SK-N-SH treated with all-trans-retinoic acid at 6 μM for 48 hours (cell line): ENCODE data around the gene PPT1.
A peak's percentile ranks its signal among the peaks of the same experiment; 100 is the strongest.

Source experiments
- ATAC-seq: fragments of 200-7000 bp; cut with Tn5 transposase; 3 replicates; pipeline ENCODE4 v1.9.1; 2020; ENCODE audit warnings: mild to moderate bottlenecking, moderate library complexity
- ARNTL ChIP-seq: fragments of 450-650 bp; formaldehyde crosslinking; IDR thresholded peaks from 2 replicates; pipeline ENCODE4 v1.5.0; 2020; ENCODE audit warnings: low read depth, mild to moderate bottlenecking, moderate library complexity, borderline replicate concordance
- BACH2 ChIP-seq: fragments of 250-450 bp; sonication (Bioruptor Pico); IDR thresholded peaks from 2 replicates; pipeline ENCODE4 v1.9.0; 2021; ENCODE audit warnings: mild to moderate bottlenecking, borderline replicate concordance
- ESRRG ChIP-seq: fragments of 250-450 bp; sonication (Bioruptor Pico); IDR thresholded peaks from 2 replicates; pipeline ENCODE4 v1.6.1; 2021; ENCODE audit warnings: mild to moderate bottlenecking
- OSR1 ChIP-seq: fragments of 250-450 bp; sonication (Bioruptor Pico); IDR thresholded peaks from 2 replicates; pipeline ENCODE4 v1.8.0; 2022; ENCODE audit warnings: moderate library complexity, mild to moderate bottlenecking, inconsistent platforms
- PPARA ChIP-seq: fragments of 250-450 bp; sonication (Bioruptor Pico); IDR thresholded peaks from 2 replicates; pipeline ENCODE4 v1.5.0; 2020; ENCODE audit warnings: mild to moderate bottlenecking, borderline replicate concordance
- TCF4 ChIP-seq: fragments of 250-450 bp; sonication (Bioruptor Pico); IDR thresholded peaks from 2 replicates; pipeline ENCODE4 v1.8.0; 2021; ENCODE audit warnings: mild to moderate bottlenecking, moderate library complexity, borderline replicate concordance
- TOX ChIP-seq: fragments of 250-450 bp; sonication (Bioruptor Pico); IDR thresholded peaks from 2 replicates; pipeline ENCODE4 v1.8.0; 2021; ENCODE audit warnings: mild to moderate bottlenecking, moderate library complexity, borderline replicate concordance
- ZFP3 ChIP-seq: fragments of 250-450 bp; sonication (Bioruptor Pico); IDR thresholded peaks from 2 replicates; pipeline ENCODE4 v1.5.0; 2020; ENCODE audit warnings: mild to moderate bottlenecking, moderate library complexity
- ZFP30 ChIP-seq: fragments of 450-650 bp; formaldehyde crosslinking; IDR thresholded peaks from 2 replicates; pipeline ENCODE4 v1.5.0; 2022; ENCODE audit warnings: mild to moderate bottlenecking, moderate library complexity
- ZNF70 ChIP-seq: fragments of 450-650 bp; formaldehyde crosslinking; IDR thresholded peaks from 2 replicates; pipeline ENCODE4 v1.5.0; 2020; ENCODE audit warnings: mild to moderate bottlenecking, moderate library complexity
- TF ChIP-seq, protein P1 (sequence below): fragments of 250-450 bp; sonication (Bioruptor Pico); IDR thresholded peaks from 2 replicates; pipeline ENCODE4 v1.5.1; 2020; ENCODE audit warnings: low read depth, mild to moderate bottlenecking, moderate library complexity
- TF ChIP-seq, protein P2 (sequence below): fragments of 250-450 bp; sonication (Bioruptor Pico); IDR thresholded peaks from 2 replicates; pipeline ENCODE4 v1.8.0; 2020; ENCODE audit warnings: mild to moderate bottlenecking, moderate library complexity, borderline replicate concordance
- TF ChIP-seq, protein P3 (sequence below): fragments of 250-450 bp; sonication (Bioruptor Pico); IDR thresholded peaks from 2 replicates; pipeline ENCODE4 v1.5.1; 2021; ENCODE audit warnings: mild to moderate bottlenecking, moderate library complexity
- TF ChIP-seq, protein P4 (sequence below): fragments of 250-450 bp; sonication (Bioruptor Pico); IDR thresholded peaks from 2 replicates; pipeline ENCODE4 v1.5.0; 2020; ENCODE audit warnings: mild to moderate bottlenecking, moderate library complexity

Gene PPT1

DNA sequence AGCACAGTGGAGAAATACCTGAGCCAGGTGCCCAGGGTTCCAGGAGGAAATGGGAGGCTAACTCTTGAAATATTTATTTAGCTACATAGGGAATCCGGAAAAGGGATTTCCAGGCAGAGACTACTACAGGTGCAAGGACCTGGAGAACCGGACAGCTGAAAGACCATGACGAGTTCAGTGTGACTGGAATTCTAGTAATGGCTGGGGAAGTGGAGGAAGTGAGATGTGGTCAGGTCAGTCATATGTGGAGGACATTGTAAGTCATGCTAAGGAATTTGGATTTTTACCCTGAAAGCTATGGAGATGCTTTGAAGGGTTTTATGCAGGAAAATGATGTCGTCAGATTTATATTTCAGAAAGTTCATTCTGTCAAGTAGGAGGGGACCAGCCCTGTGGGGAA is 54.7 kb downstream of the PPT1 start:
- ATAC-seq = no peak
- TF ChIP-seq ZFP30 (no peak), BACH2 (no peak), ESRRG (CRISPR knock-in tag) (no peak), PPARA (CRISPR knock-in tag) (no peak), TOX (no peak), TCF4 (CRISPR knock-in tag) (no peak)
- TF ChIP-seq, protein P1, sequence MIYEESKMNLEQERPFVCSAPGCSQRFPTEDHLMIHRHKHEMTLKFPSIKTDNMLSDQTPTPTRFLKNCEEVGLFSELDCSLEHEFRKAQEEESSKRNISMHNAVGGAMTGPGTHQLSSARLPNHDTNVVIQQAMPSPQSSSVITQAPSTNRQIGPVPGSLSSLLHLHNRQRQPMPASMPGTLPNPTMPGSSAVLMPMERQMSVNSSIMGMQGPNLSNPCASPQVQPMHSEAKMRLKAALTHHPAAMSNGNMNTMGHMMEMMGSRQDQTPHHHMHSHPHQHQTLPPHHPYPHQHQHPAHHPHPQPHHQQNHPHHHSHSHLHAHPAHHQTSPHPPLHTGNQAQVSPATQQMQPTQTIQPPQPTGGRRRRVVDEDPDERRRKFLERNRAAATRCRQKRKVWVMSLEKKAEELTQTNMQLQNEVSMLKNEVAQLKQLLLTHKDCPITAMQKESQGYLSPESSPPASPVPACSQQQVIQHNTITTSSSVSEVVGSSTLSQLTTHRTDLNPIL (CRISPR knock-in tag) = no peak
- TF ChIP-seq, protein P2, sequence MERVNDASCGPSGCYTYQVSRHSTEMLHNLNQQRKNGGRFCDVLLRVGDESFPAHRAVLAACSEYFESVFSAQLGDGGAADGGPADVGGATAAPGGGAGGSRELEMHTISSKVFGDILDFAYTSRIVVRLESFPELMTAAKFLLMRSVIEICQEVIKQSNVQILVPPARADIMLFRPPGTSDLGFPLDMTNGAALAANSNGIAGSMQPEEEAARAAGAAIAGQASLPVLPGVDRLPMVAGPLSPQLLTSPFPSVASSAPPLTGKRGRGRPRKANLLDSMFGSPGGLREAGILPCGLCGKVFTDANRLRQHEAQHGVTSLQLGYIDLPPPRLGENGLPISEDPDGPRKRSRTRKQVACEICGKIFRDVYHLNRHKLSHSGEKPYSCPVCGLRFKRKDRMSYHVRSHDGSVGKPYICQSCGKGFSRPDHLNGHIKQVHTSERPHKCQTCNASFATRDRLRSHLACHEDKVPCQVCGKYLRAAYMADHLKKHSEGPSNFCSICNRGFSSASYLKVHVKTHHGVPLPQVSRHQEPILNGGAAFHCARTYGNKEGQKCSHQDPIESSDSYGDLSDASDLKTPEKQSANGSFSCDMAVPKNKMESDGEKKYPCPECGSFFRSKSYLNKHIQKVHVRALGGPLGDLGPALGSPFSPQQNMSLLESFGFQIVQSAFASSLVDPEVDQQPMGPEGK = no peak
- TF ChIP-seq, protein P3, sequence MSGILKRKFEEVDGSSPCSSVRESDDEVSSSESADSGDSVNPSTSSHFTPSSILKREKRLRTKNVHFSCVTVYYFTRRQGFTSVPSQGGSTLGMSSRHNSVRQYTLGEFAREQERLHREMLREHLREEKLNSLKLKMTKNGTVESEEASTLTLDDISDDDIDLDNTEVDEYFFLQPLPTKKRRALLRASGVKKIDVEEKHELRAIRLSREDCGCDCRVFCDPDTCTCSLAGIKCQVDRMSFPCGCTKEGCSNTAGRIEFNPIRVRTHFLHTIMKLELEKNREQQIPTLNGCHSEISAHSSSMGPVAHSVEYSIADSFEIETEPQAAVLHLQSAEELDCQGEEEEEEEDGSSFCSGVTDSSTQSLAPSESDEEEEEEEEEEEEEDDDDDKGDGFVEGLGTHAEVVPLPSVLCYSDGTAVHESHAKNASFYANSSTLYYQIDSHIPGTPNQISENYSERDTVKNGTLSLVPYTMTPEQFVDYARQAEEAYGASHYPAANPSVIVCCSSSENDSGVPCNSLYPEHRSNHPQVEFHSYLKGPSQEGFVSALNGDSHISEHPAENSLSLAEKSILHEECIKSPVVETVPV (CRISPR knock-in tag) = no peak

DNA sequence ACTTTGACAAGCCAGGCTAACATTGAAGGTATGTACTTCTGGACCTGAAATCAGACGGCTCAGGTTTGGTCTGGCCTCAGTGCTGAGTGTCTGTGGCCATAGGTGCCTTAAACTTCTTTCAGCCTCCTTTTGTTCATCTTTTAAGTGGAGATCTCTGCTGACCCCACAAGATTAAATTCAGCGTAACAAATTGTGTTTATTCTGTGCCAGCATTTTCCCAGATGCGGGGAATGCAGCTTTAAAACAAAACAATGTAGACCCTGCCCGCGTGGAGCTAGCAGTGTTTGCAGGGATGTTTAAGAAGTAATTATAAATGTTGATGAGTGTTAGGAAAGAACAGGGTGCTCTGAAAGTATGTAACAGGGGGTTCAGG is 55.6 kb downstream of the PPT1 start:
- no peak for TF ChIP-seq ARNTL (CRISPR knock-in tag)
- TF ChIP-seq OSR1 = no peak
- TF ChIP-seq, protein P4, sequence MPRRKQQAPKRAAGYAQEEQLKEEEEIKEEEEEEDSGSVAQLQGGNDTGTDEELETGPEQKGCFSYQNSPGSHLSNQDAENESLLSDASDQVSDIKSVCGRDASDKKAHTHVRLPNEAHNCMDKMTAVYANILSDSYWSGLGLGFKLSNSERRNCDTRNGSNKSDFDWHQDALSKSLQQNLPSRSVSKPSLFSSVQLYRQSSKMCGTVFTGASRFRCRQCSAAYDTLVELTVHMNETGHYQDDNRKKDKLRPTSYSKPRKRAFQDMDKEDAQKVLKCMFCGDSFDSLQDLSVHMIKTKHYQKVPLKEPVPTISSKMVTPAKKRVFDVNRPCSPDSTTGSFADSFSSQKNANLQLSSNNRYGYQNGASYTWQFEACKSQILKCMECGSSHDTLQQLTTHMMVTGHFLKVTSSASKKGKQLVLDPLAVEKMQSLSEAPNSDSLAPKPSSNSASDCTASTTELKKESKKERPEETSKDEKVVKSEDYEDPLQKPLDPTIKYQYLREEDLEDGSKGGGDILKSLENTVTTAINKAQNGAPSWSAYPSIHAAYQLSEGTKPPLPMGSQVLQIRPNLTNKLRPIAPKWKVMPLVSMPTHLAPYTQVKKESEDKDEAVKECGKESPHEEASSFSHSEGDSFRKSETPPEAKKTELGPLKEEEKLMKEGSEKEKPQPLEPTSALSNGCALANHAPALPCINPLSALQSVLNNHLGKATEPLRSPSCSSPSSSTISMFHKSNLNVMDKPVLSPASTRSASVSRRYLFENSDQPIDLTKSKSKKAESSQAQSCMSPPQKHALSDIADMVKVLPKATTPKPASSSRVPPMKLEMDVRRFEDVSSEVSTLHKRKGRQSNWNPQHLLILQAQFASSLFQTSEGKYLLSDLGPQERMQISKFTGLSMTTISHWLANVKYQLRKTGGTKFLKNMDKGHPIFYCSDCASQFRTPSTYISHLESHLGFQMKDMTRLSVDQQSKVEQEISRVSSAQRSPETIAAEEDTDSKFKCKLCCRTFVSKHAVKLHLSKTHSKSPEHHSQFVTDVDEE (CRISPR knock-in tag) = no peak
- no peak for ATAC-seq

DNA sequence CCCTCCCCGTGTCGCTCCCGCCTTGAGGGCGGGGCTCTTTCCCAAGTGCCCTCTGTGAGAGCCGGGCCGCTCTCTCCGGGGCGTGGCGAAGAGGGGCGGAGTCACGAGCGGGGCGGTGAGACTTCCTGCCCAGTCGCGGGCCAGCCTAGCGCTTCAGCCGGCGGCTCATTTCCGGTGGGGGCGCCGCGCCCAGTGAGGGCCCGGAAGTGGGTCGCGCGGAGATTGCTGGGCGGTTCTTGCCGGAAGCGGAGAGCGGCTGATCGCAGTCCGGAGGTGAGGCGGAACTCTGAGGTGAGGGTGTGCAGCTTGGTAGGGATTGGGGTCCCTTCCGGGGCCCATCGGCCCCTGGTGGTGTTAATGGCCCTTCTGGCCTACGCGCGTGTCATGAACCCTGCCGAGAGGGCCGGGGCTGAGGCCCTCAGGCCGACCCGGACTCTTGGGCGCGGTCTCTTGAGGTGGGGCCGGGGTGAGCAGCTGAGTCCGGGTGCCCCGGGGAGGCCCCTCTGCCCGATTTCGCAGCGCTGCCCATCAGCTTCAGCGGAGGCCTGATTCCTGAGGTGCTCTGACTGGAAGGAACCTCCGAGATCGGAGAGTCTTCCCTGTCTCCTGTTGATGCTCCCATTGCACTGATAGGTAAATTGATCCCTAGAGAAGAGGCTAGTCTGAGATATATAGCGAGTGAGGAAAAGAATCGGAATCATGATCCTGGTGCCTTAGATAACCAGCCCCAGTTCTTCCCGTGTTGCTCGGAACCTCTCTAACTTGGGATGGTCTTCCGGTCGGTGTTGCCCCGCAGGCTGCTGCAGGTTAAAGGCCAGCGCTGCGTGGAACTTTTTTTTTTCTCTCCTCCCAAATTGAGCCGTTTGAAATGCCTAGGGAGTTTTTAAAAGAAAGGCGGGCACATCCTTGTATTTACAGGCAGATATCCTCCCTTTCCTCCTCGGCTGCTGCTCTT is 56.3 kb downstream of the PPT1 start, which contains the start of gene CAP1:
Gene CAP1, plus strand, starts transcription at position 219 of the 955 bp plus-strand sequence. CDS start 18,618 bp downstream, outside the sequence.
- peak; percentile 91 for ATAC-seq
- peak; percentile 16; the same call in 1 of the 2 replicates for TF ChIP-seq ZNF70 (CRISPR knock-in tag)
- no peak for TF ChIP-seq ZFP3 (CRISPR knock-in tag)

DNA sequence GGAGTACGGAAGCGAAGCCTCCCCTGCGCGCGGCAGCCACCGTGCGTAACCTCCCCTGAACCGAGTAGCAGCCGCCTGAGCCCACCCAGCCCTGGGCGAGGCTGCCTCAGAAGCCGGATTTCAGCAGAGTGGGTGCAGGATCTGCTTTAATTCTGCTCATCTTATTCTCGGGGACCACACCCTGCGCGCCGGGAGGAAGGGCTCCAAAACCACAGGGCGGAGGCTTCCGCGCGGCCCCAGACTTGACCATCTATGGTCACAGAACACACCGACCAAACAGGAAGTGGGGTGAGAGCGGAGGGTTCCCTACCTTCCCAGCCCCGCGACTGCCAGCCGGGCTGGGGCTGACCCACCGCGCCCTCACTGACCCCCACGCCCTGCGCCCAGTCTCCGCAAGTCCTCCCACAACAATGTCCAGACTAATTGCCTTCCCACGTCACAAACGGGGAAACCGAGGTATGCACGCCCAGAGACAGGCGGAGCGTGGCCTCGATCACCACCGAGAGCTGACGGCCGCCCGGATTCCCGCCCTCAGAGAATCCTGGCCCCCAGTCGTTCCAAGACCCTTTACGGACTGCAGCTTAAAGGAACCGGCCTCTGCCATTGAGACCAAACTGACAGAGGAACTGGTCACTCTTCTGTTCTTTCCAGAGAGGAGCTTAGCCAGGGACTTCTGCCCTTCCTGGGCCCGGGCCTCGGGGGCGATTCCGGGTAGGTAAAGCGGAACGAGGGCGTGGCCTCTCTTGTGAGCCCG is 57.1 kb downstream of the PPT1 start:
- ATAC-seq = peak; percentile 78
- 0 out of 2 replicates have a peak, but pooled peaks have one; percentile 13 for TF ChIP-seq TOX
- TF ChIP-seq, protein P4 (CRISPR knock-in tag) = no peak
- TF ChIP-seq, all 23 proteins: peak for 1
